Measurements from ENCODE around the gene ERI3. TPM values are rescaled to one million over a fixed set of nuclear protein-coding genes. Genes with fewer than 3 reads are reported as not detected.

Gene ERI3
- total and polyA plus RNA-seq, 7 donors: 50.4 to 96.8 (median 59.5) TPM

DNA sequence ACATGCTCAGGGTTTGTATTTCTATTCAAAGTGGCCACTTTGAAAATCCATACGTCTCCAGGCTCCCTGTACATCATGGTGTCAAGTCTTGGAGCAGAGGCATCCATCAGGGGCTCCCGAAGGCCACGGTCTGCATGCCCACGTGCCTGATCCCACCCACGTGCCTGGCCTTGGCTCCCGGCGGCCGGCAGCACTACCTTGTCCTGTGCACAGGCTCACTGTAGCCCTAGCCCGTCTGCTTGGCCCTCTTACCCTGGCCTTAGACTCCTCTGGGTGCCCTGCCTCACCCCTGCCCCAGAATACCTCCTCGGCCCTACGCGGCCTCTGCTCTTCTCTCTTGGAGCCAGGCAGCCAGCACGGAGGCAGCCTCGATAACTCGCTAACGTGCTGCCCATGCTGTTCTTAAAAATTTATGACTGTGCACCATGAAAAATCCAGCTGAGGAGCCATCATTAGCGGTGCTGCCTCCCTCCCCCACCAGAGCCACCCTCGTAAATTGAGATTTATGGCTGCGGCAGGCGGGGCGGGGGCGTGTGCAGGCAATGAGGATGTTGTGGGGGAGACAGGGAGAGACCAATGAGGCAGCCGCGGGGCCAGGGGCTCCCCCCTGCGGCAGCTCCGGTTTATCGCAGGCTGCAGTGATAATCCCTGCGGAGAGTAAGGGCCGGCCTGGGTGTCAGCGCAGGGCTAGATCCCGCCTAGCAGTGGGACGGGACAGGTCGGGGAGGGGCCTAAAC is 117.2 kb downstream of the ERI3 start:
- Histone ChIP-seq H3K4me1 (peaks cover 16% of the 10 kb centered on the region), H3K27me3 (ENCODE audit: insufficient read depth in 3 of 3, low read length in 2 of 3) (no peaks in the 10 kb centered on the region), H3K27ac (no peak overlapping the region), H3K36me3 (ENCODE audit: insufficient read depth in 1 of 2, low read depth in 1 of 2) (no peaks in the 10 kb centered on the region), H3K4me3 (no peak overlapping the region), H3K9me3 (no peaks in the 10 kb centered on the region)
- 65 to 71% (median 66%) methylated on average over 31 to 33 of the region's 33 CpGs for WGBS, 3 donors
- intact Hi-C loops (cut with DNase I): no loop called here
- DNase-seq (no peak), ATAC-seq (peak in 2 of 4 donors; percentile 27 to 35)
- TF ChIP-seq, protein P1, sequence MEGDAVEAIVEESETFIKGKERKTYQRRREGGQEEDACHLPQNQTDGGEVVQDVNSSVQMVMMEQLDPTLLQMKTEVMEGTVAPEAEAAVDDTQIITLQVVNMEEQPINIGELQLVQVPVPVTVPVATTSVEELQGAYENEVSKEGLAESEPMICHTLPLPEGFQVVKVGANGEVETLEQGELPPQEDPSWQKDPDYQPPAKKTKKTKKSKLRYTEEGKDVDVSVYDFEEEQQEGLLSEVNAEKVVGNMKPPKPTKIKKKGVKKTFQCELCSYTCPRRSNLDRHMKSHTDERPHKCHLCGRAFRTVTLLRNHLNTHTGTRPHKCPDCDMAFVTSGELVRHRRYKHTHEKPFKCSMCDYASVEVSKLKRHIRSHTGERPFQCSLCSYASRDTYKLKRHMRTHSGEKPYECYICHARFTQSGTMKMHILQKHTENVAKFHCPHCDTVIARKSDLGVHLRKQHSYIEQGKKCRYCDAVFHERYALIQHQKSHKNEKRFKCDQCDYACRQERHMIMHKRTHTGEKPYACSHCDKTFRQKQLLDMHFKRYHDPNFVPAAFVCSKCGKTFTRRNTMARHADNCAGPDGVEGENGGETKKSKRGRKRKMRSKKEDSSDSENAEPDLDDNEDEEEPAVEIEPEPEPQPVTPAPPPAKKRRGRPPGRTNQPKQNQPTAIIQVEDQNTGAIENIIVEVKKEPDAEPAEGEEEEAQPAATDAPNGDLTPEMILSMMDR (IDR thresholded peaks at IDR 0.05): peak; percentile 10

DNA sequence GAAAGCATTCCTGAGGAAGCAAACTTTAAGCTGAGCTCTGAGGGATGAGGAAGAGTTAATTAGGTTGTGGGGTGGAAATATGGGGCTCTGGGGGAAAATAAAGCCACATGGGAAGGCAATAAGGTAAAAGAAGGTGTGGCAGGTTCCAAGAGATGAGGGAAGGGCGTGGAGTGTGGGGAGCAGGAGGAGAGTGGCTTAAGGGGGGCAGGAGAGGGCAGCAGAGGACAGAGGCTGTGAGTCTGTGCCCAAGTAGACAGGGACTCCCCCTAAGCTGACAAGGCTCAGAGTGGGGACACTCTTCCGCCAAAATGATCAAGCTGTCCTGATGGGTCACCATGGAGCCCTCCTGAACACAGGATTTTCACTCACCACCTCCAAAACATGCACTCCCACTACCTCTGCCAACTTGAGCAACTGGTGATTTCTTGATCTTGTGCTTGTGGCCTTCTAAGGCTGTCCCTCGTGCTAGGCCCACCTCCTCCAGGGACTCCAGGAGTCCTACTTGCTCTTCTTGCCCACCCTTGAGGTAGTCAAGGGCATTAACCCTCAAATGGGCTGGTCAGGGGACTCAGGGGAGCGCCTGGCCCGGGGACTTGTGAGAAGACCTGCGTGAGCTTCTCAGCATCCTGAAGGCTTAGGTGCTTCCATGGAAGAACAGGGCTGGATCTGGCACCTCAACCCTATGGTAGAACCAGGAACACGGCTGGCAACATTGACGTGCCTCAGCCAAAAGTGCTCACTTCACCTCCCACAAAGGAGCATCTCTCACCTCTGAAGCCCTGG is 118.4 kb downstream of the ERI3 start:
- intact Hi-C loops (cut with DNase I): no loop called here
- H3K4me1 ChIP-seq: peaks cover 16% of the 10 kb centered on the region
- no peak overlapping the region for H3K27ac ChIP-seq
- no peaks in the 10 kb centered on the region for H3K27me3 ChIP-seq (ENCODE audit: insufficient read depth in 3 of 3, low read length in 2 of 3)
- peaks cover 0 to 10% of the 10 kb centered on the region in 2 donors for H3K36me3 ChIP-seq (ENCODE audit: insufficient read depth in 1 of 2, low read depth in 1 of 2)
- TF ChIP-seq, protein P1 (IDR thresholded peaks at IDR 0.05): no peak
- H3K4me3 ChIP-seq: no peak overlapping the region
- DNase-seq (no peak), ATAC-seq (no peak)
- WGBS, 3 donors: 87 to 93% (median 93%) methylated on average over 8 of the region's 8 CpGs
- H3K9me3 ChIP-seq: no peaks in the 10 kb centered on the region

DNA sequence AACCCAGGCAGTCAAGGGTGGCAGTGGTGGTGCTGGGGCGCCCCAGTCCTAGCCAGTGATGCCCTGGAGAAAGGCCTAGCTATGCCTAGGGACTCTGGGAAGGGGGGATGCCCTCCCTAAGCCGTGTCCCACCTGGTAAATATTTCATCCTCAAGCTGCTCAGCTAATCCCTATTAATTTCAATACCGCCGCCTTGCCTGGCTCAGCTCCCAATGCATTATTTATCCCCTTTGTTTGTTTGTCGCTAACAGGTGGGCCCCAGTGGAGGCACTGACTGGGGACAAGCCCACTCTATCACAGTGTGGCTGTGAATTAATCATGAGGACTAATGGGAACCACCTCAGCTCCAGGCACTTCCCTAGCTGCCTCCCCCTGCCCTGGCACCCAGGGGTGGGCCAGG is 119.2 kb downstream of the ERI3 start:
- WGBS, 3 donors: 87 to 89% (median 88%) methylated on average over 5 of the region's 5 CpGs
- H3K9me3 ChIP-seq: no peaks in the 10 kb centered on the region
- H3K4me1 ChIP-seq: peaks cover 12% of the 10 kb centered on the region
- TF ChIP-seq, protein P1 (IDR thresholded peaks at IDR 0.05): no peak
- no peak overlapping the region for H3K27ac ChIP-seq
- intact Hi-C loops (cut with DNase I): no loop called here
- no peak for DNase-seq
- no peak overlapping the region for H3K4me3 ChIP-seq
- H3K36me3 ChIP-seq (ENCODE audit: insufficient read depth in 1 of 2, low read depth in 1 of 2): peaks cover 0 to 12% of the 10 kb centered on the region in 2 donors
- no peaks in the 10 kb centered on the region for H3K27me3 ChIP-seq (ENCODE audit: insufficient read depth in 3 of 3, low read length in 2 of 3)
- ATAC-seq: no peak

DNA sequence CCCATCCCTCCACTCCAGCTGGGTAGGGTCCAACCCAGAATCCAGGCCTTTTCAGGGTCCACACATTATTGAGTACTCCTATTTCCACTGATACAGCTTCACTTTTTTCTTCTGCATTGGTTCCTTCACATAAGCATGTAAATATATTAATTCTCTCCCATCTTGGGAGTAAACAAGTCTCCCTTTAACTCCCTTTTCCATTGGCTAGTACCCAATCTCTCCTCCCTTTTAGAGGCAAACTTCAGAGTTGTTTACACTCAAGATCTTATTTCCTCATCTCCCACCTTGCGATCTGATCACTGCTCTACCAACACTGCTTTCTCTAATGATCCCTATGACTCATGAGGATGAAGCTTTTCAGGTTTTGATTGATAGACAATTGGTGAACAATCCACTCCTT is 121.5 kb downstream of the ERI3 start:
- 97 to 100% (median 97%) methylated on average over 1 of the region's 1 CpG for WGBS, 3 donors
- no peak overlapping the region for H3K27ac ChIP-seq
- no peak for DNase-seq
- H3K9me3 ChIP-seq: no peaks in the 10 kb centered on the region
- no peaks in the 10 kb centered on the region for H3K27me3 ChIP-seq (ENCODE audit: insufficient read depth in 3 of 3, low read length in 2 of 3)
- TF ChIP-seq, protein P1 (IDR thresholded peaks at IDR 0.05): no peak
- ATAC-seq: no peak
- peaks cover 0 to 12% of the 10 kb centered on the region in 2 donors for H3K36me3 ChIP-seq (ENCODE audit: insufficient read depth in 1 of 2, low read depth in 1 of 2)
- intact Hi-C loops (cut with DNase I): no loop called here
- no peak overlapping the region for H3K4me3 ChIP-seq
- no peaks in the 10 kb centered on the region for H3K4me1 ChIP-seq

Data from psoas muscle (tissue), 8 donors.